Esophagus squamous epithelium (tissue), 4 donors: ENCODE data around the gene CDV3.

ENCODE experiments used
- POLR2A ChIP-seq, 4 donors: fragments of 450-650 bp; IDR thresholded peaks; one replicate each; pipeline ENCODE4 v1.6.1; 2017; ENCODE audit warnings: antibody characterized with exemption in 4 of 4, mild to moderate bottlenecking in 4 of 4, moderate library complexity in 3 of 4
- TF ChIP-seq, protein P1 (sequence below), 6 experiments: fragments of 450-650 bp in 4 of 6; fragments of 200-600 bp in 2 of 6; sonication (generic) in 2 of 6; IDR thresholded peaks; one replicate each; pipeline ENCODE4 v1.5.1; 2016 to 2019; ENCODE audit warnings: antibody characterized with exemption in 6 of 6, mild to moderate bottlenecking in 4 of 6, moderate library complexity in 4 of 6

DNA sequence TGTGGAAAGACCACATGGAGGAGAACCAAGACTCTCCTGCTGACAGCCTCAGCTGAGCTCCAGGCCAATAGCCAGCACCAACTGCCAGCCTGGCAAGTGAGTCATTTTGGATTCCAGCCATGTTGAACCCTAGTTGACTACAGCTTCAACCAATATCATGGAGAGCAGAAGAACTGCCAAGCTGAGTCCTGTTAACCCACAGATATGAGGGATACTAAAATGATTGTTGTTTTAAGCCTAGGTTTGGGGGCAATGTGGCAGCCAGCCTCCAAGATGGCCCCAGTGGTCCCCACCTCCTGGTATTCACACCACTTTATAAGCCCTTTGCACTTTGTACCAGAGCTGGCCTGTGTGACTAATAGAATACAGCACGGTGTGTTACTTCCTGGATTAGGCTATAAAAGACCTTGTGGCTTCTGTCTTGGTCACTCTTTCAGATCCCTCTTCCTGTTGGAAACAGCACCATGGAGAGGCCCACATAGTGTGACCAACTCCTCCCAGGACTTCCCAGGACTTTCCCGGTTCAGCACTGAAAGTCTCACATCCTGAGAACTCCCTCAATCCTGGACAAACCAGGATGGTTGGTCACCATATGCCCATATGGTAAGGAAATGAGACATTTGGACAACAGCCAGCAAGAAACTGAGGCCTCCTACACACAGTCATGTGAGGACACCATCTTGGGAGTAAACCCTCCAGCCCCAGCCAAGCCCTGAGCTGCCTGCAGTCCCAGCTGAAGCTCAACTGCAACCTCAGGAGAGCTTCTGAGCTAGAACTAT, 32.4 kb upstream of the CDV3 start:
- TF ChIP-seq, protein P1, sequence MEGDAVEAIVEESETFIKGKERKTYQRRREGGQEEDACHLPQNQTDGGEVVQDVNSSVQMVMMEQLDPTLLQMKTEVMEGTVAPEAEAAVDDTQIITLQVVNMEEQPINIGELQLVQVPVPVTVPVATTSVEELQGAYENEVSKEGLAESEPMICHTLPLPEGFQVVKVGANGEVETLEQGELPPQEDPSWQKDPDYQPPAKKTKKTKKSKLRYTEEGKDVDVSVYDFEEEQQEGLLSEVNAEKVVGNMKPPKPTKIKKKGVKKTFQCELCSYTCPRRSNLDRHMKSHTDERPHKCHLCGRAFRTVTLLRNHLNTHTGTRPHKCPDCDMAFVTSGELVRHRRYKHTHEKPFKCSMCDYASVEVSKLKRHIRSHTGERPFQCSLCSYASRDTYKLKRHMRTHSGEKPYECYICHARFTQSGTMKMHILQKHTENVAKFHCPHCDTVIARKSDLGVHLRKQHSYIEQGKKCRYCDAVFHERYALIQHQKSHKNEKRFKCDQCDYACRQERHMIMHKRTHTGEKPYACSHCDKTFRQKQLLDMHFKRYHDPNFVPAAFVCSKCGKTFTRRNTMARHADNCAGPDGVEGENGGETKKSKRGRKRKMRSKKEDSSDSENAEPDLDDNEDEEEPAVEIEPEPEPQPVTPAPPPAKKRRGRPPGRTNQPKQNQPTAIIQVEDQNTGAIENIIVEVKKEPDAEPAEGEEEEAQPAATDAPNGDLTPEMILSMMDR (IDR thresholded peaks at IDR 0.05): no peak
- TF ChIP-seq POLR2A (IDR thresholded peaks at IDR 0.05): no peak
